ENCODE data around the gene POLRMT. TPM values are rescaled to one million over a fixed set of nuclear protein-coding genes. Genes with fewer than 3 reads are reported as not detected.

The POLRMT gene
- total RNA-seq, 1 experiment from 2014 or later: 139 TPM

DNA sequence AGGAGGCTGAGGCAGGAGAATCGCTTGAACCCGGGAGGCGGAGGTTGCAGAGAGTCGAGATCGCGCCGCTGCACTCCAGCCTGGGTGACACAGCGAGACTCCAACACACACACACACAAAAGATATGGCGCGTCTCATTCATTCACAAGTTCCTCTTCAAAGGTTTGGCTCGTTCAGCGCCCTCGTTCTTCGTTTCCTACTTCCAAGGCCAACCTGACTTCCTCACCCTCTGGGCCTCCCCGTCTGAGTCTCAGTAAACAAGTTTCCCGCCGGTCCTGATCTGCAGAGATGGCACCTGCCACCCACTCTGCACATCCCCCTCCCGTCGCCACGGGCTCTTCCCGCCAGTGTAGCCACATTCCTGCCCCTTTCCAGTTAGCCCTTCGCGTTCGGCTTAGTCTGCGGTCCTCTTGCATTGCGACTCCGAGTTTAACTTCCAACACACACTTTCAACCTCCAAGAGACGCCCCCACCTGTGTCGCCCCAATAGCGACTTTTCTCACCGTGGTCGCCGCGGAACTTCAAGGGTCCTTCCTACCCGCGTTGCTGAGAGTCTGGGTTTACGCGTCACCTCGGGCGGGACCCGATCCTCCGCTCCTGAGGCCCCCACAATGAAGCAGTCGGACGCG, 62.3 kb downstream of the POLRMT start:
- TF ChIP-seq MAX (CRISPR knock-in tag; IDR thresholded peaks at IDR 0.05) (peak; percentile 36; the same call in 1 of the 2 replicates), STAT6 (CRISPR knock-in tag; conservative IDR thresholded peaks at IDR 0.05; ENCODE audit: low read depth) (no peak), ZNF671 (CRISPR knock-in tag; IDR thresholded peaks at IDR 0.05) (no peak), GRHL2 (CRISPR knock-in tag; IDR thresholded peaks at IDR 0.05; ENCODE audit: insufficient replicate concordance, severe bottlenecking) (no peak), ZNF121 (CRISPR knock-in tag; IDR thresholded peaks at IDR 0.05) (0 out of 2 replicates have a peak, but pooled peaks have one; percentile 5), JUN (CRISPR knock-in tag; IDR thresholded peaks at IDR 0.05) (no peak), SP1 (CRISPR knock-in tag; conservative IDR thresholded peaks at IDR 0.05) (0 out of 2 replicates have a peak, but pooled peaks have one; percentile 9), ZNF281 (CRISPR knock-in tag; IDR thresholded peaks at IDR 0.05) (no peak), GABPB1 (CRISPR knock-in tag; IDR thresholded peaks at IDR 0.05) (no peak), SMAD3 (CRISPR knock-in tag; IDR thresholded peaks at IDR 0.05; ENCODE audit: borderline replicate concordance) (0 out of 2 replicates have a peak, but pooled peaks have one; percentile 18), E2F1 (CRISPR knock-in tag; IDR thresholded peaks at IDR 0.05) (no peak)
- TF ChIP-seq, protein P1, sequence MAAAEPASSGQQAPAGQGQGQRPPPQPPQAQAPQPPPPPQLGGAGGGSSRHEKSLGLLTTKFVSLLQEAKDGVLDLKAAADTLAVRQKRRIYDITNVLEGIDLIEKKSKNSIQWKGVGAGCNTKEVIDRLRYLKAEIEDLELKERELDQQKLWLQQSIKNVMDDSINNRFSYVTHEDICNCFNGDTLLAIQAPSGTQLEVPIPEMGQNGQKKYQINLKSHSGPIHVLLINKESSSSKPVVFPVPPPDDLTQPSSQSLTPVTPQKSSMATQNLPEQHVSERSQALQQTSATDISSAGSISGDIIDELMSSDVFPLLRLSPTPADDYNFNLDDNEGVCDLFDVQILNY (CRISPR knock-in tag; IDR thresholded peaks at IDR 0.05): 0 out of 2 replicates have a peak, but pooled peaks have one; percentile 21
- TF ChIP-seq, protein P2, sequence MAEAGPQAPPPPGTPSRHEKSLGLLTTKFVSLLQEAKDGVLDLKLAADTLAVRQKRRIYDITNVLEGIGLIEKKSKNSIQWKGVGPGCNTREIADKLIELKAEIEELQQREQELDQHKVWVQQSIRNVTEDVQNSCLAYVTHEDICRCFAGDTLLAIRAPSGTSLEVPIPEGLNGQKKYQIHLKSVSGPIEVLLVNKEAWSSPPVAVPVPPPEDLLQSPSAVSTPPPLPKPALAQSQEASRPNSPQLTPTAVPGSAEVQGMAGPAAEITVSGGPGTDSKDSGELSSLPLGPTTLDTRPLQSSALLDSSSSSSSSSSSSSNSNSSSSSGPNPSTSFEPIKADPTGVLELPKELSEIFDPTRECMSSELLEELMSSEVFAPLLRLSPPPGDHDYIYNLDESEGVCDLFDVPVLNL (CRISPR knock-in tag; IDR thresholded peaks at IDR 0.05; ENCODE audit: borderline replicate concordance, low read depth): 0 out of 2 replicates have a peak, but pooled peaks have one; percentile 69
- TF ChIP-seq, protein P3, sequence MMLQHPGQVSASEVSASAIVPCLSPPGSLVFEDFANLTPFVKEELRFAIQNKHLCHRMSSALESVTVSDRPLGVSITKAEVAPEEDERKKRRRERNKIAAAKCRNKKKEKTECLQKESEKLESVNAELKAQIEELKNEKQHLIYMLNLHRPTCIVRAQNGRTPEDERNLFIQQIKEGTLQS (CRISPR knock-in tag; conservative IDR thresholded peaks at IDR 0.05): no peak
- H3K4me1 Mint-ChIP-seq: peaks cover 29% of the 10 kb centered on the region
- DNase-seq (ENCODE audit: low spot score) (peak; percentile 52), ATAC-seq (peak; percentile 8)
- H3K27ac Mint-ChIP-seq: peak overlapping the region; percentile 98
- CTCF ChIA-PET: no interaction called here
- H3K36me3 Mint-ChIP-seq: peaks cover 14% of the 10 kb centered on the region
- H3K9me3 Mint-ChIP-seq: no peaks in the 10 kb centered on the region
- peaks cover 27% of the 10 kb centered on the region for H3K27me3 Mint-ChIP-seq (ENCODE audit: low read depth)
- peak overlapping the region; percentile 94 for H3K4me3 Mint-ChIP-seq
- POLR2A ChIA-PET: interaction anchor here (1.9 kb wide), 1 partner anchor 10 kb away, joined by 6 read pairs; no protein-coding TSS in a partner anchor

DNA sequence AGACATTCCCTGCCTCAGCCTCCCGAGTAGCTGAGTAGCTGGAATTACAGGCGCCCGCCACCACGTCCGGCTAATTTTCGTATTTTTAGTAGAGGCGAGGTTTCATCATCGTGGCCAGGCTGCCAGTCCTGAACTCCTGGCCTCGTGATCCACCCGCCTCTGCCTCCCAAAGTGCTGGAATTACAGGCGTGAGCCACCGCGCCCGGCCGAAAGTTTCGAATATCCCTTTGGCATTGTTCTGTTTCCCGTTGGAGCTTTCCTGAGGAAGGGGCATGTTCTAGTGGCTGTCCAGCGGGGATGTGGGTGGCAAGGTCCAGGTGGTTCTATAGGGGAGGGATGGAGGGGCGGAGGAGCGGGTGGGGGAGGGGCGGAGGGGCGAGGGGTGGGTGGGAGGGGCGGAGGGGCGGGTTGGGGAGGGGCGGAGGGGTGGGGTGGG, 63.1 kb downstream of the POLRMT start:
- ChIA-PET CTCF (no interaction called here), POLR2A (no interaction called here)
- no peaks in the 10 kb centered on the region for H3K9me3 Mint-ChIP-seq
- H3K4me1 Mint-ChIP-seq: peaks cover 29% of the 10 kb centered on the region
- no peak for TF ChIP-seq TCF7 (CRISPR knock-in tag; IDR thresholded peaks at IDR 0.05; ENCODE audit: low read depth)
- TF ChIP-seq ZNF232 (CRISPR knock-in tag; IDR thresholded peaks at IDR 0.05): no peak
- TF ChIP-seq RELA (CRISPR knock-in tag; IDR thresholded peaks at IDR 0.05; ENCODE audit: borderline replicate concordance): no peak
- TF ChIP-seq NR2C2 (CRISPR knock-in tag; IDR thresholded peaks at IDR 0.05): no peak
- TF ChIP-seq CDX4 (CRISPR knock-in tag; IDR thresholded peaks at IDR 0.05; ENCODE audit: borderline replicate concordance): no peak
- no peak for TF ChIP-seq ZBTB43 (CRISPR knock-in tag; IDR thresholded peaks at IDR 0.05)
- TF ChIP-seq ZNF121 (CRISPR knock-in tag; IDR thresholded peaks at IDR 0.05): no peak
- peaks cover 27% of the 10 kb centered on the region for H3K27me3 Mint-ChIP-seq (ENCODE audit: low read depth)
- H3K4me3 Mint-ChIP-seq: peak overlapping the region; percentile 16
- ATAC-seq (no peak), DNase-seq (ENCODE audit: low spot score) (no peak)
- H3K36me3 Mint-ChIP-seq: peaks cover 14% of the 10 kb centered on the region
- H3K27ac Mint-ChIP-seq: no peak overlapping the region
